Suprapubic skin (tissue), 3 donors: ENCODE results near the gene TUBGCP5.

Experiments used
- CTCF ChIP-seq, 2 donors: fragments of 200-600 bp in 1 of 2; fragments of 450-650 bp in 1 of 2; sonication (generic) in 1 of 2; IDR thresholded peaks; one replicate each; pipeline ENCODE4 v1.5.1; 2016 to 2019; ENCODE audit warnings: antibody characterized with exemption in 2 of 2, mild to moderate bottlenecking in 1 of 2, moderate library complexity in 1 of 2
- POLR2AphosphoS5 ChIP-seq, 3 donors: sonication (generic); formaldehyde crosslinking; IDR thresholded peaks; one replicate each; pipeline ENCODE4 v1.6.1; 2017; ENCODE audit warnings: antibody characterized with exemption in 3 of 3

- no peak for TF ChIP-seq CTCF (IDR thresholded peaks at IDR 0.05)
- no peak for TF ChIP-seq POLR2AphosphoS5 (IDR thresholded peaks at IDR 0.05)
Measured at GRCh38 chr15:22967084-22967770, 72.1 kb downstream of the TUBGCP5 start.
